ENCODE results near the gene ACACB. TPM values are rescaled to one million over a fixed set of nuclear protein-coding genes. Genes with fewer than 3 reads are reported as not detected.

The ACACB gene
- total and polyA plus RNA-seq, 12 donors, result 12.8 to 241 (median 107) TPM

- DNase-seq (no peak), ATAC-seq (peak in 1 of 8 donors; percentile 6)
- 86 to 95% methylated on average over 11 of the region's 11 CpGs for WGBS, 2 donors
- Histone ChIP-seq H3K4me1 (peaks cover 0 to 13% (median 0%) of the 10 kb centered on the region in 9 donors), H3K36me3 (peaks cover 0 to 99% (median 75%) of the 10 kb centered on the region in 9 donors), H3K4me3 (no peak overlapping the region), H3K9me3 (peaks cover 0 to 6% (median 0%) of the 10 kb centered on the region in 11 donors), H3K27me3 (no peaks in the 10 kb centered on the region), H3K27ac (no peak overlapping the region)
- intact Hi-C loops (cut with DNase I), result loop anchor here in 1 of 10 donors (10.0 kb wide), 1 partner anchor 85 kb away; the partner anchor contains the start of gene ACACB
- no peak for TF ChIP-seq CTCF (IDR thresholded peaks at IDR 0.05)
Measured at GRCh38 chr12:109199324-109199723, 82.9 kb downstream of the ACACB start.

- intact Hi-C loops (cut with DNase I), result no loop called here
- Histone ChIP-seq H3K27me3 (no peaks in the 10 kb centered on the region), H3K36me3 (peaks cover 0 to 100% (median 76%) of the 10 kb centered on the region in 9 donors), H3K9me3 (peaks cover 0 to 6% (median 0%) of the 10 kb centered on the region in 11 donors), H3K27ac (peak overlapping the region in 1 of 10 donors; percentile 10), H3K4me1 (peaks cover 0 to 7% (median 0%) of the 10 kb centered on the region in 9 donors), H3K4me3 (no peak overlapping the region)
- 93 to 94% methylated on average over 14 of the region's 14 CpGs for WGBS, 2 donors
- DNase-seq (no peak), ATAC-seq (peak in 1 of 8 donors; percentile 45)
- TF ChIP-seq CTCF (IDR thresholded peaks at IDR 0.05), result no peak
Measured at GRCh38 chr12:109200825-109201495, 84.6 kb downstream of the ACACB start.

- Histone ChIP-seq H3K36me3 (peaks cover 0 to 100% (median 74%) of the 10 kb centered on the region in 9 donors), H3K4me3 (no peak overlapping the region), H3K4me1 (peaks cover 0 to 4% (median 0%) of the 10 kb centered on the region in 9 donors), H3K27me3 (no peaks in the 10 kb centered on the region), H3K27ac (no peak overlapping the region), H3K9me3 (peaks cover 0 to under 1% (median 0%) of the 10 kb centered on the region in 11 donors)
- no peak for TF ChIP-seq CTCF (IDR thresholded peaks at IDR 0.05)
- WGBS, 2 donors, result 90 to 92% methylated on average over 17 of the region's 17 CpGs
- intact Hi-C loops (cut with DNase I), result no loop called here
- DNase-seq (no peak), ATAC-seq (peak in 1 of 8 donors; percentile 3)
Measured at GRCh38 chr12:109201496-109201885, 85.1 kb downstream of the ACACB start.

GRCh38 chr12:109202770-109203169, 86.4 kb downstream of the ACACB start:
- no peak for TF ChIP-seq CTCF (IDR thresholded peaks at IDR 0.05)
- H3K27ac ChIP-seq, result no peak overlapping the region
- H3K4me3 ChIP-seq, result no peak overlapping the region
- H3K27me3 ChIP-seq, result no peaks in the 10 kb centered on the region
- peaks cover 0 to 4% (median 0%) of the 10 kb centered on the region in 9 donors for H3K4me1 ChIP-seq
- H3K9me3 ChIP-seq, result no peaks in the 10 kb centered on the region
- DNase-seq (no peak), ATAC-seq (no peak)
- H3K36me3 ChIP-seq, result peaks cover 0 to 100% (median 74%) of the 10 kb centered on the region in 9 donors
- intact Hi-C loops (cut with DNase I), result no loop called here
- 94 to 97% methylated on average over 3 of the region's 3 CpGs for WGBS, 2 donors

Data from heart right ventricle (tissue), 16 donors.